ENCODE measurements around the gene PACS1.

DNA sequence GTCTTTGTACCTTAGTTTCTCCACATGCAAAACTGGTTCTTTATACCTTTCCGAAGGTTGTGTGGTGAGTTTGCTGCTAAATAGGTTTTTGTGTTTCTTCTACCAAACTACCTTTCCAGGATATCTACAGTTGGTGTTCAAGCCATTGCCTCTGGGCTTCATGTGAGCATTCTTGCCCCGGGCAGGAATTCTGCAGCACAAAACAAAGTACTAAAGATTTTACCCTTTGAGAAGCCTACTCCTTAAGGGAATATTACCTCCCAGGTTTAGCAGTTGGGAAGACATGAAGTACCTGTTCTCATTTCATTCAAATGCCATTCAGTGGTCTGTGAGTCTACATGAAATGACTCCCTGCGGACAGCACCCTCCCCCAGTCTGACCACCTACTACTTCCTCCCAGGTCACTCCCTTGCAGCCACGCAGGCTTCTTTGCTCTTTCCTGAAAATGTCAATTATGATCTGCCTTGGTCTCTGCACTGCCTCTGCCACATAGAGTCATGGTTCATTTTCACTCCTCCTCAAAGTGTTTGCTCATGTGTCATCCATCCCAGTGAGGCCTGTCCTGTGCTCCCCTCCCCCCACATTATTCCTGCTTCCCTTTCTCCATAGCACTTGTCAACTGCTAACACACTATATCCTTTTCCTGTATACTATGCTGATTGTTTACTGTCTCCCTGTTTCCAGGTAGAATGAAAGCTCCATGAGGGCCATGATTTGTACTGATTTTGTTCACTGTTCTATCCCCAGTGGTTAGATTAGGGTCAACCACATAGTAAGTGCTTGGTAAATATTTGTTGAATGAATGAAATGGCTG lies 36.9 kb downstream of the PACS1 start:
- TF ChIP-seq, protein P1, sequence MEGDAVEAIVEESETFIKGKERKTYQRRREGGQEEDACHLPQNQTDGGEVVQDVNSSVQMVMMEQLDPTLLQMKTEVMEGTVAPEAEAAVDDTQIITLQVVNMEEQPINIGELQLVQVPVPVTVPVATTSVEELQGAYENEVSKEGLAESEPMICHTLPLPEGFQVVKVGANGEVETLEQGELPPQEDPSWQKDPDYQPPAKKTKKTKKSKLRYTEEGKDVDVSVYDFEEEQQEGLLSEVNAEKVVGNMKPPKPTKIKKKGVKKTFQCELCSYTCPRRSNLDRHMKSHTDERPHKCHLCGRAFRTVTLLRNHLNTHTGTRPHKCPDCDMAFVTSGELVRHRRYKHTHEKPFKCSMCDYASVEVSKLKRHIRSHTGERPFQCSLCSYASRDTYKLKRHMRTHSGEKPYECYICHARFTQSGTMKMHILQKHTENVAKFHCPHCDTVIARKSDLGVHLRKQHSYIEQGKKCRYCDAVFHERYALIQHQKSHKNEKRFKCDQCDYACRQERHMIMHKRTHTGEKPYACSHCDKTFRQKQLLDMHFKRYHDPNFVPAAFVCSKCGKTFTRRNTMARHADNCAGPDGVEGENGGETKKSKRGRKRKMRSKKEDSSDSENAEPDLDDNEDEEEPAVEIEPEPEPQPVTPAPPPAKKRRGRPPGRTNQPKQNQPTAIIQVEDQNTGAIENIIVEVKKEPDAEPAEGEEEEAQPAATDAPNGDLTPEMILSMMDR (conservative IDR thresholded peaks at IDR 0.05), result no peak
- no peak for TF ChIP-seq EZH2 (IDR thresholded peaks at IDR 0.05; ENCODE audit: low read depth)
